K562 (cell line): Measurements from ENCODE around the gene MGP. TPM values are rescaled to one million over a fixed set of nuclear protein-coding genes. Genes with fewer than 3 reads are reported as not detected.

Experiments
- C11orf30 ChIP-seq: fragments of 450-650 bp; IDR thresholded peaks from 2 replicates; pipeline ENCODE4 v1.6.1; 2016; ENCODE audit warnings: low read depth, mild to moderate bottlenecking
- CBX1 ChIP-seq: sonication (generic); IDR thresholded peaks from 2 replicates; pipeline ENCODE4 v1.6.1; 2016; ENCODE audit warnings: antibody characterized with exemption, low read depth, mild to moderate bottlenecking
- CREB3 ChIP-seq: fragments of 450-650 bp; conservative IDR thresholded peaks from 2 replicates; pipeline ENCODE4 v1.6.1; 2016; ENCODE audit warnings: missing genetic modification characterization, low read depth, mild to moderate bottlenecking, missing compliant biosample characterization, moderate library complexity
- CTCFL ChIP-seq: IDR thresholded peaks from 2 replicates; pipeline ENCODE4 v1.6.1; 2011; ENCODE audit warnings: borderline replicate concordance, low read depth, mild to moderate bottlenecking, moderate library complexity, low read length; ENCODE audit not compliant: insufficient read depth, poor library complexity, severe bottlenecking
- HCFC1 ChIP-seq: IDR thresholded peaks from 2 replicates; pipeline ENCODE4 v1.6.1; 2012; ENCODE audit warnings: low read depth, low read length, improper control_type of control experiment
- HEY1 ChIP-seq: fragments of 250-450 bp; sonication (Bioruptor Pico); IDR thresholded peaks from 2 replicates; pipeline ENCODE4 v1.5.0; 2020; ENCODE audit warnings: mild to moderate bottlenecking, moderate library complexity, borderline replicate concordance
- HOXB6 ChIP-seq: fragments of 250-450 bp; sonication (Bioruptor Pico); IDR thresholded peaks from 2 replicates; pipeline ENCODE4 v1.5.1; 2022; ENCODE audit warnings: mild to moderate bottlenecking, borderline replicate concordance
- IRF1 ChIP-seq: sonication (generic); formaldehyde crosslinking; IDR thresholded peaks from 2 replicates; pipeline ENCODE4 v1.8.0; 2022; ENCODE audit warnings: missing genetic modification reagents, mild to moderate bottlenecking, borderline replicate concordance
- KDM5B ChIP-seq: fragments of 200-600 bp; sonication (generic); IDR thresholded peaks from 2 replicates; pipeline ENCODE4 v1.6.1; 2012; ENCODE audit warnings: low read depth, mild to moderate bottlenecking, moderate library complexity, low read length, control low read depth, inconsistent platforms; ENCODE audit not compliant: insufficient replicate concordance
- LARP7 ChIP-seq: fragments of 450-650 bp; IDR thresholded peaks from 2 replicates; pipeline ENCODE4 v1.6.1; 2016
- MYBL2 ChIP-seq, 2 experiments: fragments of 450-650 bp in 1 of 2; sonication (generic) in 1 of 2; formaldehyde crosslinking in 1 of 2; IDR thresholded peaks; 2 replicates each; pipeline versions ENCODE4 v1.6.1 to v1.8.1; 2017 to 2022; ENCODE audit warnings: borderline replicate concordance in 1 of 2, inconsistent platforms in 1 of 2, low read depth in 1 of 2, mild to moderate bottlenecking in 1 of 2, missing genetic modification reagents in 1 of 2, moderate library complexity in 1 of 2
- NCOA4 ChIP-seq: fragments of 450-650 bp; IDR thresholded peaks from 2 replicates; pipeline ENCODE4 v1.6.1; 2018; ENCODE audit warnings: mild to moderate bottlenecking; ENCODE audit not compliant: partially characterized antibody
- PBX2 ChIP-seq, 2 experiments: IDR thresholded peaks in 1 of 2; conservative IDR thresholded peaks in 1 of 2; 2 replicates each; pipeline ENCODE4 v1.6.1; 2016; ENCODE audit warnings: low read depth in 2 of 2, mild to moderate bottlenecking in 1 of 2, missing compliant biosample characterization in 1 of 2, missing genetic modification characterization in 1 of 2, moderate library complexity in 1 of 2
- POLR2AphosphoS5 ChIP-seq: IDR thresholded peaks from 2 replicates; pipeline ENCODE4 v1.6.1; 2011; ENCODE audit warnings: mild to moderate bottlenecking, low read depth, low read length, moderate library complexity; ENCODE audit not compliant: control insufficient read depth, insufficient read depth
- SRSF3 ChIP-seq: fragments of 200-400 bp; formaldehyde crosslinking; IDR thresholded peaks from 2 replicates; pipeline ENCODE4 v1.6.1; 2016; ENCODE audit warnings: mild to moderate bottlenecking, low read length, moderate library complexity; ENCODE audit not compliant: insufficient read depth
- WHSC1 ChIP-seq: IDR thresholded peaks from one replicate; pipeline ENCODE4 v1.6.1; 2012; ENCODE audit warnings: low read length, control low read depth, inconsistent platforms
- XRCC4 ChIP-seq: IDR thresholded peaks from one replicate; pipeline ENCODE4 v1.6.1; 2011; ENCODE audit not compliant: insufficient read depth, insufficient read length; ENCODE audit errors: extremely low read depth
- ZFPM2 ChIP-seq: fragments of 250-450 bp; sonication (Bioruptor Pico); IDR thresholded peaks from 2 replicates; pipeline ENCODE4 v1.5.1; 2022; ENCODE audit warnings: mild to moderate bottlenecking
- ZNF766 ChIP-seq: fragments of 200-800 bp; sonication (Bioruptor generic); conservative IDR thresholded peaks from 2 replicates; pipeline ENCODE4 v1.6.1; 2016; ENCODE audit warnings: missing genetic modification characterization, missing compliant biosample characterization
- polyA plus RNA-seq, 8 experiments: library from polyadenylated mRNA; depleted of rRNA in 4 of 8; stranded (reverse) in 5 of 8; unstranded in 3 of 8; fragments of >200 nt; fragmentation: Nextera tagmentation in 2 of 8; fragmentation: Illumina TruSeq in 1 of 8; extraction: Ambion mirVana in 2 of 8; extraction: Trizol in 1 of 8; gene quantifications; 2 replicates each; pipeline versions ENCODE4 v1.2.1 to v1.2.3, GENCODE V29; 2011 to 2014; ENCODE audit warnings: inconsistent platforms in 1 of 8, missing spikeins in 1 of 8
- total RNA-seq, 7 experiments: library from RNA; depleted of rRNA in 6 of 7; stranded (reverse); fragments of >200 nt in 6 of 7; fragmentation: Illumina TruSeq in 2 of 7; extraction: Trizol in 2 of 7; gene quantifications; 2 replicates each; pipeline versions ENCODE4 v1.2.1 to v1.2.3, GENCODE V29; 2011 to 2021; ENCODE audit warnings: low replicate concordance in 1 of 7
- TF ChIP-seq, protein P1 (sequence below): sonication (generic); formaldehyde crosslinking; IDR thresholded peaks from 2 replicates; pipeline ENCODE4 v1.9.0; 2022; ENCODE audit warnings: mild to moderate bottlenecking, missing genetic modification reagents

Gene MGP
- total and polyA plus RNA-seq, 9 of the 15 experiments (the other 6 are each of a cell fraction or from before 2014, with no cell fraction given): 1.2 TPM; not detected in 8

- TF ChIP-seq CTCFL: no peak
- peak; percentile 59; the same call in 1 of the 2 replicates for TF ChIP-seq CBX1
- TF ChIP-seq POLR2AphosphoS5: peak; percentile 78
- no peak for TF ChIP-seq WHSC1
- TF ChIP-seq, protein P1, sequence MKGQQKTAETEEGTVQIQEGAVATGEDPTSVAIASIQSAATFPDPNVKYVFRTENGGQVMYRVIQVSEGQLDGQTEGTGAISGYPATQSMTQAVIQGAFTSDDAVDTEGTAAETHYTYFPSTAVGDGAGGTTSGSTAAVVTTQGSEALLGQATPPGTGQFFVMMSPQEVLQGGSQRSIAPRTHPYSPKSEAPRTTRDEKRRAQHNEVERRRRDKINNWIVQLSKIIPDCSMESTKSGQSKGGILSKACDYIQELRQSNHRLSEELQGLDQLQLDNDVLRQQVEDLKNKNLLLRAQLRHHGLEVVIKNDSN (CRISPR knock-in tag): no peak
- TF ChIP-seq PBX2 (CRISPR knock-in tag; IDR thresholded peaks at IDR 0.05; ENCODE audit: low read depth): no peak
- no peak for TF ChIP-seq PBX2 (tag; conservative IDR thresholded peaks at IDR 0.05; ENCODE audit: low read depth)
- TF ChIP-seq HCFC1: no peak
- no peak for TF ChIP-seq MYBL2 (IDR thresholded peaks at IDR 0.05; ENCODE audit: low read depth)
- TF ChIP-seq MYBL2 (CRISPR knock-in tag; IDR thresholded peaks at IDR 0.05; ENCODE audit: borderline replicate concordance): no peak
- no peak for TF ChIP-seq NCOA4
- TF ChIP-seq HOXB6 (CRISPR knock-in tag): no peak
- no peak for TF ChIP-seq C11orf30
- no peak for TF ChIP-seq LARP7
- no peak for TF ChIP-seq XRCC4
- TF ChIP-seq IRF1 (CRISPR knock-in tag): no peak
- no peak for TF ChIP-seq CREB3 (tag)
- TF ChIP-seq SRSF3: no peak
- TF ChIP-seq ZNF766 (CRISPR knock-in tag): no peak
- TF ChIP-seq ZFPM2 (CRISPR knock-in tag): no peak
- TF ChIP-seq KDM5B: no peak
- no peak for TF ChIP-seq HEY1 (CRISPR knock-in tag)
These were observed 38.3 kb upstream of the MGP start (continued) for GRCh38 chr12:14923944-14924343.
